K562 (cell line): Measurements from ENCODE around the gene SLC38A7. TPM values are rescaled to one million over a fixed set of nuclear protein-coding genes. Genes with fewer than 3 reads are reported as not detected.

Experiments
- ARNT ChIP-seq, 2 experiments: fragments of 450-650 bp; IDR thresholded peaks; 2 replicates each; pipeline ENCODE4 v1.6.1; 2016; ENCODE audit warnings: mild to moderate bottlenecking in 1 of 2
- CBX1 ChIP-seq: sonication (generic); IDR thresholded peaks from 2 replicates; pipeline ENCODE4 v1.6.1; 2016; ENCODE audit warnings: antibody characterized with exemption, low read depth, mild to moderate bottlenecking
- CBX2 ChIP-seq: fragments of 200-600 bp; sonication (generic); IDR thresholded peaks from one replicate; pipeline ENCODE4 v1.6.1; 2012; ENCODE audit warnings: mild to moderate bottlenecking, low read length, inconsistent platforms; ENCODE audit not compliant: insufficient read depth, poor library complexity, severe bottlenecking
- EP400 ChIP-seq: fragments of 450-650 bp; IDR thresholded peaks from 2 replicates; pipeline ENCODE4 v1.6.1; 2017; ENCODE audit warnings: antibody characterized with exemption, mild to moderate bottlenecking, moderate library complexity
- HNRNPLL ChIP-seq: fragments of 200-400 bp; formaldehyde crosslinking; IDR thresholded peaks from 2 replicates; pipeline ENCODE4 v1.6.1; 2017; ENCODE audit warnings: low read length, low read depth, mild to moderate bottlenecking; ENCODE audit not compliant: poor library complexity, severe bottlenecking
- JUND ChIP-seq, 2 experiments: IDR thresholded peaks; 2 replicates in 1 of 2; 3 replicates in 1 of 2; pipeline ENCODE4 v1.6.1; 2011; ENCODE audit warnings: borderline replicate concordance in 2 of 2, low read depth in 2 of 2, low read length in 2 of 2, improper control_type of control experiment in 1 of 2, missing biosample characterization in 1 of 2, missing genetic modification characterization in 1 of 2, missing genetic modification reagents in 1 of 2
- KDM4B ChIP-seq, 2 experiments: fragments of 450-650 bp in 1 of 2; sonication (generic) in 1 of 2; IDR thresholded peaks; 2 replicates each; pipeline ENCODE4 v1.6.1; 2016 to 2017; ENCODE audit warnings: borderline replicate concordance in 2 of 2, antibody characterized with exemption in 1 of 2, low read depth in 1 of 2, mild to moderate bottlenecking in 1 of 2
- MCM2 ChIP-seq: fragments of 450-650 bp; IDR thresholded peaks from 2 replicates; pipeline ENCODE4 v1.6.1; 2017; ENCODE audit warnings: low read depth, mild to moderate bottlenecking
- MEIS2 ChIP-seq: fragments of 450-650 bp; IDR thresholded peaks from 2 replicates; pipeline ENCODE4 v1.6.1; 2014; ENCODE audit warnings: mild to moderate bottlenecking; ENCODE audit not compliant: partially characterized antibody
- NR1H2 ChIP-seq: sonication (generic); formaldehyde crosslinking; IDR thresholded peaks from 2 replicates; pipeline ENCODE4 v1.4.0; 2020; ENCODE audit warnings: mild to moderate bottlenecking, missing genetic modification reagents
- PHB ChIP-seq: fragments of 250-450 bp; sonication (Bioruptor Pico); IDR thresholded peaks from 2 replicates; pipeline ENCODE4 v1.5.0; 2021
- PHB2 ChIP-seq: fragments of 450-650 bp; IDR thresholded peaks from 2 replicates; pipeline ENCODE4 v1.6.1; 2017; ENCODE audit warnings: low read depth
- PHF21A ChIP-seq: fragments of 450-650 bp; IDR thresholded peaks from 2 replicates; pipeline ENCODE4 v1.6.1; 2017; ENCODE audit warnings: low read depth, borderline replicate concordance
- RNF2 ChIP-seq: sonication (generic); IDR thresholded peaks from 2 replicates; pipeline ENCODE4 v1.6.1; 2016
- RUNX1 ChIP-seq: sonication (generic); IDR thresholded peaks from 2 replicates; pipeline ENCODE4 v1.6.1; 2016; ENCODE audit warnings: antibody characterized with exemption, low read depth
- SPI1 ChIP-seq: IDR thresholded peaks from 2 replicates; pipeline ENCODE4 v1.6.1; 2011; ENCODE audit warnings: low read depth, low read length, control low read depth, borderline replicate concordance
- XRCC5 ChIP-seq: fragments of 200-400 bp; formaldehyde crosslinking; IDR thresholded peaks from 2 replicates; pipeline ENCODE4 v1.6.1; 2017; ENCODE audit warnings: low read depth, mild to moderate bottlenecking, low read length
- ZC3H4 ChIP-seq: sonication (generic); formaldehyde crosslinking; IDR thresholded peaks from 2 replicates; pipeline ENCODE4 v1.9.0; 2021; ENCODE audit warnings: missing genetic modification reagents, borderline replicate concordance
- ZHX1 ChIP-seq: fragments of 150-350 bp; conservative IDR thresholded peaks from 2 replicates; pipeline ENCODE4 v1.6.1; 2014; ENCODE audit warnings: low read length
- ZKSCAN1 ChIP-seq: fragments of 150-350 bp; IDR thresholded peaks from 2 replicates; pipeline ENCODE4 v1.6.1; 2016; ENCODE audit warnings: low read depth, low read length
- ZKSCAN3 ChIP-seq: fragments of 250-450 bp; sonication (Bioruptor Pico); IDR thresholded peaks from 2 replicates; pipeline ENCODE4 v1.4.0; 2020
- ZNF212 ChIP-seq: fragments of 450-650 bp; formaldehyde crosslinking; IDR thresholded peaks from 2 replicates; pipeline ENCODE4 v1.4.0; 2020; ENCODE audit warnings: mild to moderate bottlenecking
- polyA plus RNA-seq, 8 experiments: library from polyadenylated mRNA; depleted of rRNA in 4 of 8; stranded (reverse) in 5 of 8; unstranded in 3 of 8; fragments of >200 nt; fragmentation: Nextera tagmentation in 2 of 8; fragmentation: Illumina TruSeq in 1 of 8; extraction: Ambion mirVana in 2 of 8; extraction: Trizol in 1 of 8; gene quantifications; 2 replicates each; pipeline versions ENCODE4 v1.2.1 to v1.2.3, GENCODE V29; 2011 to 2014; ENCODE audit warnings: inconsistent platforms in 1 of 8, missing spikeins in 1 of 8
- total RNA-seq, 7 experiments: library from RNA; depleted of rRNA in 6 of 7; stranded (reverse); fragments of >200 nt in 6 of 7; fragmentation: Illumina TruSeq in 2 of 7; extraction: Trizol in 2 of 7; gene quantifications; 2 replicates each; pipeline versions ENCODE4 v1.2.1 to v1.2.3, GENCODE V29; 2011 to 2021; ENCODE audit warnings: low replicate concordance in 1 of 7
- TF ChIP-seq, protein P1 (sequence below): fragments of 450-650 bp; IDR thresholded peaks from 2 replicates; pipeline ENCODE4 v1.6.1; 2014; ENCODE audit warnings: low read depth, mild to moderate bottlenecking, moderate library complexity, borderline replicate concordance
- TF ChIP-seq, protein P2 (sequence below): sonication (generic); IDR thresholded peaks from 2 replicates; pipeline ENCODE4 v1.6.1; 2016

Gene SLC38A7
- total and polyA plus RNA-seq, 9 of the 15 experiments (the other 6 are each of a cell fraction or from before 2014, with no cell fraction given): 2.7 to 12.2 (median 6.5) TPM

GRCh38 chr16:58638148-58639036, 46.2 kb downstream of the SLC38A7 start (continued):
- TF ChIP-seq, protein P1, sequence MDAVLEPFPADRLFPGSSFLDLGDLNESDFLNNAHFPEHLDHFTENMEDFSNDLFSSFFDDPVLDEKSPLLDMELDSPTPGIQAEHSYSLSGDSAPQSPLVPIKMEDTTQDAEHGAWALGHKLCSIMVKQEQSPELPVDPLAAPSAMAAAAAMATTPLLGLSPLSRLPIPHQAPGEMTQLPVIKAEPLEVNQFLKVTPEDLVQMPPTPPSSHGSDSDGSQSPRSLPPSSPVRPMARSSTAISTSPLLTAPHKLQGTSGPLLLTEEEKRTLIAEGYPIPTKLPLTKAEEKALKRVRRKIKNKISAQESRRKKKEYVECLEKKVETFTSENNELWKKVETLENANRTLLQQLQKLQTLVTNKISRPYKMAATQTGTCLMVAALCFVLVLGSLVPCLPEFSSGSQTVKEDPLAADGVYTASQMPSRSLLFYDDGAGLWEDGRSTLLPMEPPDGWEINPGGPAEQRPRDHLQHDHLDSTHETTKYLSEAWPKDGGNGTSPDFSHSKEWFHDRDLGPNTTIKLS: no peak
- TF ChIP-seq PHB2: no peak
- no peak for TF ChIP-seq MEIS2
- TF ChIP-seq NR1H2 (CRISPR knock-in tag): no peak
- TF ChIP-seq PHB (CRISPR knock-in tag): no peak
- no peak for TF ChIP-seq RNF2
- no peak for TF ChIP-seq CBX2
- TF ChIP-seq ZKSCAN3 (CRISPR knock-in tag): no peak
- TF ChIP-seq EP400: no peak
- TF ChIP-seq ZNF212: no peak
- TF ChIP-seq JUND (IDR thresholded peaks at IDR 0.05; ENCODE audit: borderline replicate concordance, low read depth, low read length): peak; percentile 70
- TF ChIP-seq JUND (tag; IDR thresholded peaks at IDR 0.05; ENCODE audit: borderline replicate concordance, low read depth, low read length): no peak; the same call in 2 of the 3 replicates
- TF ChIP-seq PHF21A: peak; percentile 54; the same call in 1 of the 2 replicates
- no peak for TF ChIP-seq HNRNPLL
- TF ChIP-seq, protein P2, sequence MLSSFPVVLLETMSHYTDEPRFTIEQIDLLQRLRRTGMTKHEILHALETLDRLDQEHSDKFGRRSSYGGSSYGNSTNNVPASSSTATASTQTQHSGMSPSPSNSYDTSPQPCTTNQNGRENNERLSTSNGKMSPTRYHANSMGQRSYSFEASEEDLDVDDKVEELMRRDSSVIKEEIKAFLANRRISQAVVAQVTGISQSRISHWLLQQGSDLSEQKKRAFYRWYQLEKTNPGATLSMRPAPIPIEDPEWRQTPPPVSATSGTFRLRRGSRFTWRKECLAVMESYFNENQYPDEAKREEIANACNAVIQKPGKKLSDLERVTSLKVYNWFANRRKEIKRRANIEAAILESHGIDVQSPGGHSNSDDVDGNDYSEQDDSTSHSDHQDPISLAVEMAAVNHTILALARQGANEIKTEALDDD: 0 out of 2 replicates have a peak, but pooled peaks have one; percentile 15
- no peak for TF ChIP-seq KDM4B (IDR thresholded peaks at IDR 0.05; ENCODE audit: borderline replicate concordance in 2 of 2, low read depth in 1 of 2)
- TF ChIP-seq CBX1: no peak
- TF ChIP-seq ZHX1: no peak
- no peak for TF ChIP-seq ARNT (IDR thresholded peaks at IDR 0.05)
- no peak for TF ChIP-seq SPI1
- no peak for TF ChIP-seq MCM2
- TF ChIP-seq ZKSCAN1: no peak
- TF ChIP-seq XRCC5: no peak
- TF ChIP-seq RUNX1: no peak
- TF ChIP-seq ZC3H4: no peak
